HG03469 (cell line): Measurements from ENCODE around the gene TRIM72.
"Not testable (repeated sequence)": the region's sequence is repeated elsewhere in the genome, so short reads cannot be mapped to it uniquely, and the experiment has no call there.

Source experiments
- ATAC-seq: cut with Tn5 transposase; IDR thresholded peaks from one replicate; pipeline ENCODE4 v1.9.1; 2021; ENCODE audit warnings: mild to moderate bottlenecking, moderate library complexity, moderate number of reproducible peaks; ENCODE audit not compliant: unreplicated experiment

Gene TRIM72

DNA sequence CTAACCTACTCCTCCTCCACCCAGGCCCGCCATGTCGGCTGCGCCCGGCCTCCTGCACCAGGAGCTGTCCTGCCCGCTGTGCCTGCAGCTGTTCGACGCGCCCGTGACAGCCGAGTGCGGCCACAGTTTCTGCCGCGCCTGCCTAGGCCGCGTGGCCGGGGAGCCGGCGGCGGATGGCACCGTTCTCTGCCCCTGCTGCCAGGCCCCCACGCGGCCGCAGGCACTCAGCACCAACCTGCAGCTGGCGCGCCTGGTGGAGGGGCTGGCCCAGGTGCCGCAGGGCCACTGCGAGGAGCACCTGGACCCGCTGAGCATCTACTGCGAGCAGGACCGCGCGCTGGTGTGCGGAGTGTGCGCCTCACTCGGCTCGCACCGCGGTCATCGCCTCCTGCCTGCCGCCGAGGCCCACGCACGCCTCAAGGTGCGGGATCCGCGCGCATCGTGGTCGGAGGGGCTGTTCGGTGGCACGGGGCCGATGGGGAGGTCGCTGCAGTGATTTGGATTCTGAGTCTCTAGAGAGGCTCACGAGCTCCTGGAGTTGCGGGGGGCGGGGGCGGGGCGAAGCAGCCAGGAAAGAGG is 878 bp downstream of the TRIM72 start:
- ATAC-seq: no peak

DNA sequence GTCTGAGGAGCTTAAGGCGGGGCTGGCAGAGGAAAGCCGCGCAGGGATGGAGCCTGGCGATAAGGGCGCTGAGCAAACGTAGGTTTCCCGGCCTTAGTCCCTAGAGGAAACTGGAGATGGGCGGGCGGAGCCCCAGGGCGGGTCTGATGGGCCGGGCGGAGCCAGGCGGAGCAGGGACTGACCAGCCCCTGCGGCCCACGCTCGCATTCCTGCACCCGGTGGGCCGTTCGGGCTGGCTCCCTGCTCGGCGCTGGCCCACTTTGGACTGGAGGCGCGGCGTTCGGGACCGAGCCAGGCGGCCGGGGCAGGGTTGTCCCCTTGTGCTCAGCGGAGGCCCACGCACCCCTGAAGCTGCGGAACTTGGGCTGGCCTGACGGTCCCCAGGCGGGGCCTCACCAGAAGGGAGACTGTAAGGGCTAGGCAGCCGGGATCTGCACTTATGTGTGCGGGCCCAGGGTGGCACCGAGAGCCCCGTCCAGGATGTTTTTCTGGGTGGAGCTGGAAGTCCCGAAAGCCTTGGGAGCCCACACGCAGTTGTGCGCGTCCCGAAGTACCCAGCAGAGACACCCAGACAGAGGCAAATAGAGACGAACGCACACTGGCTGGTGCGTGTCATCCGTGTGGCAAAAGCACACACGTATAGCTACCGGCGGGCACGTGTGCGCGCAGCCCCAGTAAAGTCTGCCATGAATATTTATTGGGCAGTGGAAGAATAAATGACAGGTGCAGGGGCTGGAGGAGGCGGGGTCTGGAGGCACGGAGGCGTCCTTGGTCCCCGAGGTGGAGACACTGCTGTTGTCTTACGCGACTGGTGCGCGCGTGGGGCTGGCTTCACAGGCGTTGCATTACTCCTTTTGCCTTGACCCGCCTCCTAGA is 1.6 kb downstream of the TRIM72 start:
- no peak for ATAC-seq

DNA sequence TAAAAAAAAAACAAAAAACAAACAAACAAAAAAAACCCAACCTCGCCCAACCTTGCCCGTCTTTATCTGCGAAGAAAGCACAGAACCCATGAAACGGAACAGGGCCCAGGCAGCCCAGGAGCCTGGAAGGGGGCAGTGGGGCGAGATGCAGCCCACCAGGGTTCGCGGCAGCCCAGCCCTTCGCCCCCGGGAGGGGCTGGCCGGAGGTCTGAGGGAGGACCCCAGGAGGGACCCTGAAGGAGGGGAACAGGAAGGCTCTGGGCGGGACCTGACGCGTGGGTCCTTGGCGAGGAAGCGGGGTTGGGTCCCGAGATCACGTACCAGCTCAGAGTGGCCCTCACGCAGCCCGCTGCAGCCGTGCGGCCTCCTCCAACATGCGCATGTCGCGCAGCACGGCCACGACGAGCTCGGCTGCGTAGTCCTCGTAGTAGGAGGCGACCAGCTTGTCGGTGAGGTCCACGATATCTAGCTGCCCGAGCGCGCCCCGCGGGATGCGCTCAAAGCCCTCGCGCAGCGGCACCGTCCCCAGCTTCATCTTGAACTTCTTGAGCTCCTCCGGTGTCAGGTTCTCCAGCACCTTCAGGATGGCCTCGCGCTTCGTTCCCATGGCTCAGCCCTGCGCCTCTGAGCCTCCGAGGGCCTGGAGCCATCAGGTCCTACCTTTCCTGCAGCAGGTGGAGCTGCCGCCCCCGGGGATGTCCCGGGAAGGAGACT is 2.7 kb downstream of the TRIM72 start, which contains the start of gene PYDC1:
Gene PYDC1 (minus strand): TSS at position 714 of the 714 bp plus-strand sequence. CDS start 107 bp downstream, at position 607.
- no peak for ATAC-seq

DNA sequence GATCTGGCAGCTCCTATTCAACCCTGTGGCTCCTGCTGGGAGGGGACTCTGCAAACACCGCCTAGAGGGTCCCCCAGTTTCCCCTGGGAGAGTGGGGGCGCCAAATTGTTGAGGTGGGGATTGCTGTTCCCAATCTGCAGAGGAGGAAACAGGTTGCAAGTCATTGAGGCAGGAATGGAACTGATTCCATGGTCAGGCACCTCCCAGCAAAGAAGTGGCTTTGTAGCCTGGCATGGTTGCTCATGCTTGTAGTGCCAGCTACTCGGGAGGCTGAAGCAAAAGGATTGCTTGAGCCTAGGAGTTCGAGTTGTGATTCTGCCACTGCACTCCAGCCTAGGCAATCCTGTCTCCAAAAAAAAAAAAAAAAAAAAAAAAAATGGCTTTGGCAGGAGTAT is 3.2 kb downstream of the TRIM72 start:
- ATAC-seq: no peak

DNA sequence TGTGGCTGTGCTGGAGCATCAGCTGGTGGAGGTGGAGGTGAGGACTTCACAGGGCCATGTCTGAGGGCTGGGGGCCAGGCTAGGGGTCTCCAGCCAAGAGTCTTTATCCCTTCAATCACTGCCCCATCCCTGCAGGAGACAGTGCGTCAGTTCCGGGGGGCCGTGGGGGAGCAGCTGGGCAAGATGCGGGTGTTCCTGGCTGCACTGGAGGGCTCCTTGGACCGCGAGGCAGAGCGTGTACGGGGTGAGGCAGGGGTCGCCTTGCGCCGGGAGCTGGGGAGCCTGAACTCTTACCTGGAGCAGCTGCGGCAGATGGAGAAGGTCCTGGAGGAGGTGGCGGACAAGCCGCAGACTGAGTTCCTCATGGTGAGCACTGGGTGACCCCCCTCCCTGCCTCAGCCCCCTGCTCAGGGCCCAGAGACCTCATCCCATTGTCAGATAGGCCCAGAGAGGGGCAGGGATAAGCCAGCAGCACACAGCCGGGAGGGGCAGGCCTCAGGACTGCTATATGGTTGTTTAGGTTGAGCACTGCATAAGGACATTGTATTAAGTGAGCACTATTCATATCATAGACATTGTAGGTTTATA is 5.3 kb downstream of the TRIM72 start:
- ATAC-seq: no peak

DNA sequence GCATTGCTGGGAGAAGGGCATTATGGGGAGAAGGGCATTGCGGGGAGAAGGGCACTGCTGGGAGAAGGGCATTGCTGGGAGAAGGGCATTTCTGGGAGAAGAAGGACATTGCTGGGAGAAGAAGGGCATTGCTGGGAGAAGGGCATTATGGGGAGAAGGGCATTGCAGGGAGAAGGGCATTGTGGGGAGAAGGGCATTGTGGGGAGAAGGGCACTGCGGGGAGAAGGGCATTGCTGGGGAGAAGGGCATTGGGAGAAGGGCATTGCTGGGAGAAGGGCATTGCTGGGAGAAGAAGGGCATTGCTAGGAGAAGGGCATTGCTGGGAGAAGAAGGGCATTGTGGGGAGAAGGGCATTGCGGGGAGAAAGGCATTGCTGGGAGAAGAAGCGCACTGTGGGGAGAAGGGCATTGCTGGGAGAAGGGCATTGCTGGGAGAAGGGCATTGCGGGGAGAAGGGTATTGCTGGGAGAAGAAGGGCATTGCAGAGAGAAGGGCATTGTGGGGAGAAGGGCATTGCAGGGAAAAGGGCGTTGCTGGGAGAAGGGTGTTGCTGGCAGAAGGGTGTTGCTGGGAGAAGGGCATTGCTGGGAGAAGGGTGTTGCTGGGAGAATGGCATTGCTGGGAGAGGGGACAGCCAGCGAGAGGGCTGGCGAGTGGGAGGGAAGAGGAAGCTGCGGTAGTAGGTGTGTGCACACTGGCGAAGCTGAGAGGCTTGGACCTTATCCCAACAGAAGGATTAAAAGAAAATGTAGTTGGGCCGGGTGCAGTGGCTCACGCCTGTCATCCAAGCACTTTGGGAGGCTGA is 7.6 kb downstream of the TRIM72 start:
- no peak for ATAC-seq

DNA sequence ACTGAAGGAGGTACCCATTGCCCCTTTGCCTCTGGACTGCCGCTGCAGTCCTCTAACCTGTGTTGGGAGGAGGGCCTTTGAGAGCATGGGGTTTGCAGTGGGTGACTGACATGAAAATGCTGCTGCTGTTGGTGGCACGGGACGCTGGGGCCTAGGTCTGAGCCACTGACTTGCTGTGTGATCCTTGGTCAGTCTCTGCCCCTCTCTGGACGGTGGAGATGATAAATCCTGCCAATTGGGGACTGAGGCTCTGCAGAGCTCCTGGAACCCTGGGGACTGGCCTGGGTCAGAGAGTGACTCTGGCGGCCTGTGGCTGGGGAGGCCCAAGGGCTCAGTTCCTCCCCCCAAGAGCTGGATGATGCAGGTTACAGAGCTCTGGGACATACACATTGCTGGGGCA is 9.1 kb downstream of the TRIM72 start:
- ATAC-seq: no peak

DNA sequence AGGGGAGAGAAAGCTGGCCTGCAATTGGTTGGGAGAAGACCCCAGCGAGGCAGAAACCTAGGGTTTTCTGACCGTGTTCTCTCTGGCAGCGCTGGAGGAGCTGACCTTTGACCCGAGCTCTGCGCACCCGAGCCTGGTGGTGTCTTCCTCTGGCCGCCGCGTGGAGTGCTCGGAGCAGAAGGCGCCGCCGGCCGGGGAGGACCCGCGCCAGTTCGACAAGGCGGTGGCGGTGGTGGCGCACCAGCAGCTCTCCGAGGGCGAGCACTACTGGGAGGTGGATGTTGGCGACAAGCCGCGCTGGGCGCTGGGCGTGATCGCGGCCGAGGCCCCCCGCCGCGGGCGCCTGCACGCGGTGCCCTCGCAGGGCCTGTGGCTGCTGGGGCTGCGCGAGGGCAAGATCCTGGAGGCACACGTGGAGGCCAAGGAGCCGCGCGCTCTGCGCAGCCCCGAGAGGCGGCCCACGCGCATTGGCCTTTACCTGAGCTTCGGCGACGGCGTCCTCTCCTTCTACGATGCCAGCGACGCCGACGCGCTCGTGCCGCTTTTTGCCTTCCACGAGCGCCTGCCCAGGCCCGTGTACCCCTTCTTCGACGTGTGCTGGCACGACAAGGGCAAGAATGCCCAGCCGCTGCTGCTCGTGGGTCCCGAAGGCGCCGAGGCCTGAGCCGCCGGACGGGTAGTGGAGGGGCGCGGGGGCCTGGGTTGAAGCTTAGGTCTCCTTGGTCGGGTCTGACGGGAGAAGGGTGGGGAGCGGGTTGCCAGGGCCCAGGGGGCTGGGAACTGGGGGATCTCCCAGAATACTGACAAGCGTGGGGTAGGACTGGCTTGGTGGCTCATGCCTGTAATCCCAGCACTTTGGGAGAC is 10.4 kb downstream of the TRIM72 start:
- no peak for ATAC-seq

DNA sequence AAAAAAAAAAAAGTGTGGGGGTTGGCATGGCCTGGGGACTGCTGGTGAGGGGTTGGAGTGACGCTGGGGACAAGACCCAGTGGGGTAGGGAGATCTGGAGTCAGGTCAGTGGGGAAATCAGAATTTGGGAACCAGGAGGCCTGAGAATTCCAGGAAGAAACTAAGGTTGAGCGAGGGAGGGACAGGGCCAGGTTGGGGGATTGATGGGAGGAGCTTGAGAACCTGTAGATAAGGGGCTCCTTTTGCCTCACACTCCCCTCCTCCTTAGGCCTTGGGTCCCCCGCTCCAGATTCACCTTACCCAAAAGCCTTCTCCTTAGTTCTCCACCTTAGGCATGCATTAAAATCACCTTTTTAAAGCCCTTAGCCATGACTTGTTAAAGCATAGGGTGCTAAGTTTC is 11.3 kb downstream of the TRIM72 start:
- no peak for ATAC-seq

DNA sequence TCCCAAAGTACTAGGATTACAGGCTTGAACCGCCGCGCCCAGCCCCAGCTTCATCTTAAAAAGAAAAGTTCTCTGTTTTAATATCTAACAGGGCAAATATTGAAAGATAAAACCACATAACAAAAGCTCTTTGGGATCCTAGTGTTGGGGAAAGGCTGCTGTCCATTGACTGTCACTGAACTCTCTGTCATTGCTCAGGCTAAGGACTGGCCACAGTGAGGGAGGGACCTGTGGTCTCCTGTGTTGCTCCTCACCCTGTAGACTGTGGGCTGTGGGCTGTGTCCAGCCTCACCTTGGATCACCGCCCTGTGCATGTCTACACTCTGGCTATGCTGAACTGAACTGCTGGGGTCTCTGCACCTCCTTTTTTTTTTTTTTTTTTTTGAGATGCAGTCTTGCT is 14.3 kb downstream of the TRIM72 start:
- no peak for ATAC-seq

DNA sequence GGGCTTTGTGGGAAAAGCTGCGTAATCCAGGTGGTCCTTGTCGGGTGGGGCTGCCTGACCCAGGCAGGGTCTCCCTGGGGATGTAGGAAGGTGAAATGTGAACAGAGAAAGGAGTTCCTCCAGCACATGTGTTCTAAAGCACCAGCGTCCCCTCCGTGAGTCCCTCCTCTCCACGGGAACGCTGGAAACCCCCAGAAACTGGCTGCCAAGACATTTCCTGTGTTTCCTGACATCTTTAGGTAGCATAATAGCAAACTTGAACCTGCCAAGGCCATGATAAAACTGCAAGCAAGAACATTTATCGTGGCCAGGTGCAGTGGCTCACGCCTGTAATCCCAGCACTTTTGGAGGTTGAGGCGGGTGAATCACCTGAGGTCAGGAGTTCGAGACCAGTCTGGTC is 15.6 kb downstream of the TRIM72 start:
- ATAC-seq: no peak

DNA sequence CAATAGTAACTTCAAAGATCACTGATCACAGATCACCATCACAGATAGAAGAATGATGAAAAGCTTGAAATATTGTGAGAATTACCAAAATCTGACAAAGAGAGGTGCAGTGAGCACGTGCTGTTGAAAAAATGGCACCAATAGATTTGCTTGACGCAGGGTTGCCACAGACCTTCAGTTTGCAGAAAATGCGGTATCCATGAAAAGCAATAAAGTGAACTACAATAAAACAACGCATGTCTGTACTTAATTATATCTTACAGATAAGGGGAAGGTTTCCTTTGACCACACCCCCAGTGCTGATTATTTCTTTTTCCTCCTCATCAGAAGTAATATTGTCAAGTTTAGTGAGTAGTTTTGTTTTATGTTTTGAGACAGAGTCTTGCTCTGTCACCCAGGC is 24.1 kb downstream of the TRIM72 start:
- ATAC-seq: no peak

DNA sequence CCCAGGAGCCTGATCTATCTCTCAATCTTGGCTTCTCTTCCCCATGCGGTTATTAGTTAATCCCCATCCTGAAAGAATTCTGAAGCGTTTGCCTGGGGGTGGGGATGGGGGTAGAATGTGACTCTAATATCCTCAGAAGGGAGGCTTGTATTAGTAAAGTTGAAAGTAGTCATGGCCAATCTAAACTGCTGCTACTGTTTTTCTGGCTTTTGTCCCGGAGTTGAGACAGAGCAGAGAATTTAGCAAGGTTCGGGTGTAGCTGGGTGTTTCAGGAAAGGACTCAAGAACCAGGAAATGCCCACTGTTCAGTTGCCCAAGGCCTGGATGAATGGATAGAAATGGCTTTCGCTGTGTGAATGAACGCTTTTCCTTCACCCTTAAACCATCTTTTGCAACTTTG is 28.3 kb downstream of the TRIM72 start:
- no peak for ATAC-seq

DNA sequence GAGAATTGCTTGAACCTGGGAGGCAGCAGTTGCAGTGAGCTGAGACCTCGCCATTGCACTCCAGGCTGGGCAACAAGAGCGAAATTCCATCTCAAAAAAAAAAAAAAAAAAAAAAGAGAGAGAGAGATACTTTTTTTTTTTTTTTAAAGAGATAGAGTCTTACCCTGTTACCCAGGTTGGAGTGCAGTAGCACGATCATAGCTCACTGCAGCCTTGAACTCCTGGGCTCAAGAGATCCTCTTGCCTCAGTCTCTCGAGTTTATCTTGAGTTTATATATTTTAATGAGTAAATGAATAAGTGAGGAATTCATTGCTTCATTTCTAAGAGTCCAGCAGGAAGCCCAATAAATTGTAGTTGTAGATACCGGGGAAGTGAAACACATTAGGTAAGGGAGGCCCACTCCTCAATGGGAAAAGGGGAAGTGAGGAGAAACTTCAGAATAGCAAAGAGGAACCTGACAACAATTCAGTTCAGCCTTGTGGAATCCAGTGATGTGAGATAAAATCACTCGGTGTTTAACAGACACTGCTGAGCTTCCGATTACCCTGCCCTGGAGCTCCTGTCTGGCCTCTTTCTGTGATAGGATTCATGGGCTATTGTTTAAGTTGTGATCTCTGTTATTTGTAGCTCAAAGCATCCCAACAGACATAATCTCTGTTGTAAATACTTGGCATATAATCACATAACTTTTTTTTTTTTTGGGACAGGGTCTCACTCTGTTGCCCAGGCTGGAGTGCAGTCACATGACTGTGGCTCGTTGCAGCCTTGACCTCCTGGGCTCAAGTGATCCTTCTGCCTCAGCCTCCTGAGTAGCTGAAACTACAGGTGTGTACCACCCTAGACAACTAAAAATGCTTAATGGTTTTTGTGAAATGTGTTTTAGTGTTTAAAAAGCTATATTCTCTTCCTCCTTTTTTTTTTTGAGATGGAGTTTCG is 30.1 kb downstream of the TRIM72 start:
- no peak for ATAC-seq

DNA sequence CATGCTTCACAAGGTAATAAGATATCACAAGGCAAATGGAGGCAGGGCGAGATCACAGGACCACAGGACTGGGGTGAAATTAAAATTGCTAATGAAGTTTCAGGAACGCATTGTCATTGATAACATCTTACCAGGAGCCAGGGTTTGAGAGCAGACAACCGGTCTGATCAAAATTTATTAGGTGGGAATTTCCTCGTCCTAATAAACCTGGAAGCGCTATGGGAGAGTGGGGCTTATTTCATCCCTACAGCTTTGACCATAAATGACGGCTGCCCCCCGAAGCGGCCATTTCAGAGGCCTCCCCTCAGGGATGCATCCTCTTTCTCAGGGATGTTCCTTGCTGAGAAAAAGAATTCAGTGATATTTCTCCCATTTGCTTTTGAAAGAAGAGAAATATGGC is 31.7 kb downstream of the TRIM72 start:
- ATAC-seq: not testable (repeated sequence)

DNA sequence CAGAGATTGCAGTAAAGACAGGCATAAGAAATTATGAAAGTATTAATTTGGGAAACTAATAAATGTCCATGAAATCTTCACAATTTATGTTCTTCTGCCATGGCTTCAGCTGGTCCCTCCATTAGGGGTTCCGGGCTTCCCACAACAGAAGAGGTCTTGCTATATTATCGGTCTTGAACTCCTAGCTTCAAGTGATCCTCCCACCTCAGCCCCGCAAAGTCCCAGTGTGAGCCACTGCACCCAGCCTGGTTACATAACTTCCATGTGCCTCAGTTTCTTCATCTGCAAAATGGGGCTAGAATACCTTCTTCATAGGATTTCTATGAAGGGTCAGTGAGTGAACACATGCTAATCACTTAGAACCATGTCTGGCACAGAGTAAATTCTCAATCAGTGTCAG is 32.4 kb downstream of the TRIM72 start:
- no peak for ATAC-seq

DNA sequence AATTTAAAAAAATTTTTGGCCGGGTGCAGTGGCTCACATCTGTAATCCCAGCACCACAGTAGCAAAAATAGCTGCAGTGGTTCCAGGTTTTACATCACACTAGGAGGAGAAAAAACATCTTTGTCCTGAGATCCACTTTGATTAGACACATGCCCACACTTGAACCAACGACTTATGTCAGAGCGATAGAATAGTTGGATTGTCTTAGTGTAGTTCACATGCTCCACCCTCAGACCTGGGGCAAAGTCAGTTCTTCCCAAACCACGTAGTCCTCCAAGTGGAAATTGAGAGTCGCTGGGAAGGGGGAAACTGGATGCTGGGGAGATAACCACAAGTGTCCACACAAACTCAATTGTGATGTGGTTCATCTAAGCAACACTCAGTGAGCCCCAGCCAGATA is 34.4 kb downstream of the TRIM72 start:
- no peak for ATAC-seq

DNA sequence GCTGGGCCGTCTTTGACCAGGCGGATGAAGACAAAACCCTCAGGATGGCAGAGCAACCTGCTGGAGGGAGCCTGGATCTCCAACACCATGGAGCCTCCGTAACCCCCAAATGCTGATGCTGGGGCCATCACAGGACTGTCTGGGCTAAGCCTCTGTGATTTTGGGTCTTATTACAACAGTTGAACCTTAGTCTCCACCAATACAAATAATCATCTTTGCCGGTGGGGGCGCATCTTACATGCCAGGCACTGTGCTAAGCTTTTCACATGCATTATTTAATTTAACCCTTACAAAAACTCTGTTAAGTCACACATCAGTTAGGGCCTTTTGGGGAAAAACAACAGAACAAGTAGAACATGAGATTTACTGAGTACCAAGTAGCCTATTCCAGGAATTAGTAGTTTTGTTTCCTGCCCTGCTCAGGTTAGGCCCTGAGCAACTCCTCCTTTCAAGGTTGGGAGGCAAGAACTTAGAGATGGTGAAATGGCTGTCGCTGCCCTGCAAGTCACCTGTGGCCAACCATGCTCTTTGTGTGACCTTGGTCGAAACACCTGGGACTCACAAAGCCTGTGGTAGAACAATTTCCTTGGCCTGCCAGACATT is 37.0 kb downstream of the TRIM72 start:
- ATAC-seq: no peak
